Measurements from ENCODE around the gene GRIN3A. TPM values are rescaled to one million over a fixed set of nuclear protein-coding genes. Genes with fewer than 3 reads are reported as not detected.
"Not testable (repeated sequence)": the region's sequence is repeated elsewhere in the genome, so short reads cannot be mapped to it uniquely, and the experiment has no call there.

GRIN3A gene
- 10 to 100 TPM in 1 of 4 donors, 1 to 10 TPM in 3; 1.6 to 28.0 (median 2.8) TPM for polyA plus RNA-seq (ENCODE audit: insufficient read length in 4 of 4)

GRCh38 chr9:101738566-101739183, at the start of gene GRIN3A:
GRIN3A (minus strand) TSS chr9:101738647; CDS start chr9:101737979, 668 bp downstream.
- no peak for DNase-seq (ENCODE audit: low read depth in 4 of 4, low spot score in 3 of 4)

GRCh38 chr9:101787891-101788290, 49.4 kb upstream of the GRIN3A start:
- no peak for DNase-seq (ENCODE audit: low read depth in 4 of 4, low spot score in 3 of 4)

- no peak for DNase-seq (ENCODE audit: low read depth in 4 of 4, low spot score in 3 of 4)
Observed at GRCh38 chr9:101778332-101778731, 39.9 kb upstream of the GRIN3A start.

GRCh38 chr9:101764472-101764871, 26.0 kb upstream of the GRIN3A start:
- no peak for DNase-seq (ENCODE audit: low read depth in 4 of 4, low spot score in 3 of 4)

- no peak for DNase-seq (ENCODE audit: low read depth in 4 of 4, low spot score in 3 of 4)
Observed at GRCh38 chr9:101758304-101758930, 20.0 kb upstream of the GRIN3A start.

- no peak for DNase-seq (ENCODE audit: low read depth in 4 of 4, low spot score in 3 of 4)
Observed at GRCh38 chr9:101753716-101754115, 15.3 kb upstream of the GRIN3A start.

- DNase-seq (ENCODE audit: low read depth in 4 of 4, low spot score in 3 of 4) = no peak
Observed at GRCh38 chr9:101751895-101752294, 13.4 kb upstream of the GRIN3A start.

- no peak for DNase-seq (ENCODE audit: low read depth in 4 of 4, low spot score in 3 of 4)
Observed at GRCh38 chr9:101739311-101739710, 864 bp upstream of the GRIN3A start.

GRCh38 chr9:101737705-101738565, 512 bp downstream of the GRIN3A start:
- DNase-seq (ENCODE audit: low read depth in 4 of 4, low spot score in 3 of 4) = no peak

- DNase-seq (ENCODE audit: low read depth in 4 of 4, low spot score in 3 of 4) = no peak
Observed at GRCh38 chr9:101737165-101737704, 1.2 kb downstream of the GRIN3A start.

GRCh38 chr9:101736717-101737116, 1.7 kb downstream of the GRIN3A start:
- DNase-seq (ENCODE audit: low read depth in 4 of 4, low spot score in 3 of 4) = peak in 3 of 4 donors; percentile 48 to 68 (median 56)

- DNase-seq (ENCODE audit: low read depth in 4 of 4, low spot score in 3 of 4) = no peak
Observed at GRCh38 chr9:101731429-101731828, 7.0 kb downstream of the GRIN3A start.

GRCh38 chr9:101727612-101728524, 10.6 kb downstream of the GRIN3A start:
- DNase-seq (ENCODE audit: low read depth in 4 of 4, low spot score in 3 of 4) = no peak

GRCh38 chr9:101724271-101724670, 14.2 kb downstream of the GRIN3A start:
- not testable (repeated sequence) for DNase-seq (ENCODE audit: low read depth in 4 of 4, low spot score in 3 of 4)

- no peak for DNase-seq (ENCODE audit: low read depth in 4 of 4, low spot score in 3 of 4)
Observed at GRCh38 chr9:101718192-101718591, 20.3 kb downstream of the GRIN3A start.

GRCh38 chr9:101716629-101717028, 21.8 kb downstream of the GRIN3A start:
- peak; percentile 29 to 50 (median 47) for DNase-seq (ENCODE audit: low read depth in 4 of 4, low spot score in 3 of 4)

GRCh38 chr9:101711330-101711941, 27.0 kb downstream of the GRIN3A start:
- DNase-seq (ENCODE audit: low read depth in 4 of 4, low spot score in 3 of 4) = no peak

- DNase-seq (ENCODE audit: low read depth in 4 of 4, low spot score in 3 of 4) = no peak
Observed at GRCh38 chr9:101708855-101709254, 29.6 kb downstream of the GRIN3A start.

- no peak for DNase-seq (ENCODE audit: low read depth in 4 of 4, low spot score in 3 of 4)
Observed at GRCh38 chr9:101707721-101708120, 30.7 kb downstream of the GRIN3A start.

- no peak for DNase-seq (ENCODE audit: low read depth in 4 of 4, low spot score in 3 of 4)
Observed at GRCh38 chr9:101706997-101707396, 31.4 kb downstream of the GRIN3A start.

Measured in left renal pelvis (tissue), 4 donors.